ENCODE results near the gene UBE2I.

Gene UBE2I

GRCh38 chr16:1308036-1308976, 1.1 kb upstream of the UBE2I start:
- TF ChIP-seq ZFX (IDR thresholded peaks at IDR 0.05; ENCODE audit: borderline replicate concordance), result no peak
- H3K27ac ChIP-seq, result peak overlapping the region; percentile 95

GRCh38 chr16:1309888-1310831, 724 bp downstream of the UBE2I start:
- H3K27ac ChIP-seq, result peak overlapping the region; percentile 95
- TF ChIP-seq ZFX (IDR thresholded peaks at IDR 0.05; ENCODE audit: borderline replicate concordance) (no peak), CTCF (IDR thresholded peaks at IDR 0.05) (no peak)

- TF ChIP-seq CTCF (IDR thresholded peaks at IDR 0.05) (no peak), ZFX (IDR thresholded peaks at IDR 0.05; ENCODE audit: borderline replicate concordance) (no peak)
- peak overlapping the region; percentile 95 for H3K27ac ChIP-seq
Measured at GRCh38 chr16:1310832-1311200, 1.4 kb downstream of the UBE2I start.

GRCh38 chr16:1311212-1311737, 1.8 kb downstream of the UBE2I start:
- peak overlapping the region; percentile 95 for H3K27ac ChIP-seq
- TF ChIP-seq CTCF (IDR thresholded peaks at IDR 0.05) (no peak), ZFX (IDR thresholded peaks at IDR 0.05; ENCODE audit: borderline replicate concordance) (no peak)

GRCh38 chr16:1311738-1312466, 2.5 kb downstream of the UBE2I start:
- TF ChIP-seq ZFX (IDR thresholded peaks at IDR 0.05; ENCODE audit: borderline replicate concordance) (no peak), CTCF (IDR thresholded peaks at IDR 0.05) (no peak)
- peak overlapping the region; percentile 95; the same call in 1 of the 2 replicates for H3K27ac ChIP-seq

GRCh38 chr16:1312467-1312816, 3.0 kb downstream of the UBE2I start:
- H3K27ac ChIP-seq, result no peak overlapping the region

More at GRCh38 chr16:1312467-1312816, 3.0 kb downstream of the UBE2I start:
- TF ChIP-seq ZFX (IDR thresholded peaks at IDR 0.05; ENCODE audit: borderline replicate concordance), result no peak
- TF ChIP-seq CTCF (IDR thresholded peaks at IDR 0.05), result no peak
